ENCODE measurements around the gene ZNF554.
"Not testable (repeated sequence)": the region's sequence is repeated elsewhere in the genome, so short reads cannot be mapped to it uniquely, and the experiment has no call there.

The ZNF554 gene

GRCh38 chr19:2872175-2872574 is 52.5 kb downstream of the ZNF554 start:
- not testable (repeated sequence) for DNase-seq

- DNase-seq = no peak
Measured at GRCh38 chr19:2877398-2878331, 58.0 kb downstream of the ZNF554 start.

GRCh38 chr19:2883686-2884439 is 64.2 kb downstream of the ZNF554 start:
- DNase-seq = no peak

GRCh38 chr19:2885736-2886135 is 66.1 kb downstream of the ZNF554 start:
- DNase-seq = no peak

Data from NCI-H2227 treated with DMSO at 0.1 percent for 48 hours (cell line).